Parathyroid adenoma (tissue), 2 donors: ENCODE data around the gene PRPF19.

ENCODE experiments used
- H2AFZ ChIP-seq: fragments of 300-600 bp; sonication (generic); one replicate; pipeline ENCODE4 v1.7.0; 2017; ENCODE audit warnings: antibody characterized with exemption, mild to moderate bottlenecking
- H3K27ac ChIP-seq: fragments of 300-600 bp; sonication (generic); one replicate; pipeline ENCODE4 v1.7.0; 2017
- H3K27me3 ChIP-seq: fragments of 300-600 bp; sonication (generic); one replicate; pipeline ENCODE4 v1.7.0; 2017; ENCODE audit warnings: low read length; ENCODE audit not compliant: control insufficient read depth, insufficient read depth
- H3K36me3 ChIP-seq: fragments of 300-600 bp; sonication (generic); one replicate; pipeline ENCODE4 v1.7.0; 2017; ENCODE audit warnings: low read length; ENCODE audit not compliant: control insufficient read depth, insufficient read depth
- H3K4me1 ChIP-seq: fragments of 300-600 bp; sonication (generic); one replicate; pipeline ENCODE4 v1.7.0; 2017; ENCODE audit warnings: control low read depth
- H3K4me2 ChIP-seq: fragments of 300-600 bp; sonication (generic); one replicate; pipeline ENCODE4 v1.7.0; 2017; ENCODE audit warnings: low read length
- H3K4me3 ChIP-seq: fragments of 300-600 bp; sonication (generic); one replicate; pipeline ENCODE4 v1.7.0; 2017; ENCODE audit warnings: low read depth, low read length
- H3K79me2 ChIP-seq: fragments of 300-600 bp; sonication (generic); one replicate; pipeline ENCODE4 v1.7.0; 2017; ENCODE audit warnings: control low read depth
- H3K9ac ChIP-seq: fragments of 300-600 bp; sonication (generic); one replicate; pipeline ENCODE4 v1.7.0; 2017; ENCODE audit warnings: mild to moderate bottlenecking
- H3K9me3 ChIP-seq: fragments of 300-600 bp; sonication (generic); one replicate; pipeline ENCODE4 v1.7.0; 2017; ENCODE audit warnings: low read length; ENCODE audit not compliant: control insufficient read depth
- TF ChIP-seq, protein P1 (sequence below): fragments of 300-600 bp; sonication (generic); IDR thresholded peaks from one replicate; pipeline ENCODE4 v1.7.0; 2017; ENCODE audit warnings: antibody characterized with exemption, mild to moderate bottlenecking
- donor health status: primary hyperparathyroidism.

The PRPF19 gene

DNA sequence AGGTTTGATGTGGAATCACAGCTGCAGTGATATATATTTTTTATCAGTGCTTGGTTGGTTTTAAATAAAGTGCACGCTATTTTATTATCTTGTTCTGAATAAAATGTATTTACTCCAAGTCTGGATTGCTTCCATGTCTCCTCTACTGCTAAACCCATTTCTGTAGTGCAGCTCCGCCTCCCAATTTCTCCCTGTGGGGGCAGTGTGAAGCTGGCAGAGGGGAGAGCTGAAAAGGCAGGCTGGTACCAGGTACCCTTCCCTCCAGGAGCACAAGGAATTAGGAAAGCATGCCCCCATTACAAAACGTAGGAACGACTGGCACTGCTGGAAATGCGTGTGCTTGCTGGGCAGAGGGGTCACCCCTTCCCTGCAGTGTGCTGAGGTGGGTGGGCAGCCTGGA is 16.9 kb upstream of the PRPF19 start:
- no peak overlapping the region for H3K9ac ChIP-seq
- H3K4me3 ChIP-seq, result no peak overlapping the region
- H3K4me2 ChIP-seq, result no peak overlapping the region
- H2AFZ ChIP-seq, result no peak overlapping the region
- H3K27me3 ChIP-seq, result no peaks in the 10 kb centered on the region
- no peaks in the 10 kb centered on the region for H3K4me1 ChIP-seq
- no peaks in the 10 kb centered on the region for H3K36me3 ChIP-seq
- TF ChIP-seq, protein P1, sequence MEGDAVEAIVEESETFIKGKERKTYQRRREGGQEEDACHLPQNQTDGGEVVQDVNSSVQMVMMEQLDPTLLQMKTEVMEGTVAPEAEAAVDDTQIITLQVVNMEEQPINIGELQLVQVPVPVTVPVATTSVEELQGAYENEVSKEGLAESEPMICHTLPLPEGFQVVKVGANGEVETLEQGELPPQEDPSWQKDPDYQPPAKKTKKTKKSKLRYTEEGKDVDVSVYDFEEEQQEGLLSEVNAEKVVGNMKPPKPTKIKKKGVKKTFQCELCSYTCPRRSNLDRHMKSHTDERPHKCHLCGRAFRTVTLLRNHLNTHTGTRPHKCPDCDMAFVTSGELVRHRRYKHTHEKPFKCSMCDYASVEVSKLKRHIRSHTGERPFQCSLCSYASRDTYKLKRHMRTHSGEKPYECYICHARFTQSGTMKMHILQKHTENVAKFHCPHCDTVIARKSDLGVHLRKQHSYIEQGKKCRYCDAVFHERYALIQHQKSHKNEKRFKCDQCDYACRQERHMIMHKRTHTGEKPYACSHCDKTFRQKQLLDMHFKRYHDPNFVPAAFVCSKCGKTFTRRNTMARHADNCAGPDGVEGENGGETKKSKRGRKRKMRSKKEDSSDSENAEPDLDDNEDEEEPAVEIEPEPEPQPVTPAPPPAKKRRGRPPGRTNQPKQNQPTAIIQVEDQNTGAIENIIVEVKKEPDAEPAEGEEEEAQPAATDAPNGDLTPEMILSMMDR, result no peak
- no peak overlapping the region for H3K27ac ChIP-seq
- no peaks in the 10 kb centered on the region for H3K9me3 ChIP-seq
- no peaks in the 10 kb centered on the region for H3K79me2 ChIP-seq

DNA sequence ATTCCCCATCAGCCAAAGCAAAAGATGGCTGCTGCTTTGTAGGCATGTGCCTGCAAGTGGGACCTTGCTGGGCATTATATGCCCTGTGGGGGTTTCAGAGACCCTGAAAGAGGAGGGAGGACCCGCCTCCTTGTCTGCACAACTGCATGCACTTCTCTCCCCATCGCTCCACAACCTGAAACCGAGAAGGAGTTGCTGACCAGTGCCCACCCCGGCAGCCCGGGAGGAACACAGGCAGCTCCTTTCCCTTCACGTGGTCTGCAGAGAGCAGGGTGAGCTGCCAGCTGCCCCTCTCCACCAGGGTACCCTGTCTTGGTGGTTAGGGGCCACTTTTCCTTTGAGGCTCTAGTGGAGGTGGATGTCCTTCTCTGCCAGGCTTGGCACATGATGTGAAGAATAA is 16.5 kb upstream of the PRPF19 start:
- TF ChIP-seq, protein P1, result no peak
- no peaks in the 10 kb centered on the region for H3K9me3 ChIP-seq
- H3K4me2 ChIP-seq, result no peak overlapping the region
- H3K4me1 ChIP-seq, result no peaks in the 10 kb centered on the region
- no peak overlapping the region for H3K4me3 ChIP-seq
- H3K27ac ChIP-seq, result no peak overlapping the region
- H2AFZ ChIP-seq, result no peak overlapping the region
- H3K9ac ChIP-seq, result no peak overlapping the region
- H3K36me3 ChIP-seq, result no peaks in the 10 kb centered on the region
- H3K27me3 ChIP-seq, result no peaks in the 10 kb centered on the region
- no peaks in the 10 kb centered on the region for H3K79me2 ChIP-seq

DNA sequence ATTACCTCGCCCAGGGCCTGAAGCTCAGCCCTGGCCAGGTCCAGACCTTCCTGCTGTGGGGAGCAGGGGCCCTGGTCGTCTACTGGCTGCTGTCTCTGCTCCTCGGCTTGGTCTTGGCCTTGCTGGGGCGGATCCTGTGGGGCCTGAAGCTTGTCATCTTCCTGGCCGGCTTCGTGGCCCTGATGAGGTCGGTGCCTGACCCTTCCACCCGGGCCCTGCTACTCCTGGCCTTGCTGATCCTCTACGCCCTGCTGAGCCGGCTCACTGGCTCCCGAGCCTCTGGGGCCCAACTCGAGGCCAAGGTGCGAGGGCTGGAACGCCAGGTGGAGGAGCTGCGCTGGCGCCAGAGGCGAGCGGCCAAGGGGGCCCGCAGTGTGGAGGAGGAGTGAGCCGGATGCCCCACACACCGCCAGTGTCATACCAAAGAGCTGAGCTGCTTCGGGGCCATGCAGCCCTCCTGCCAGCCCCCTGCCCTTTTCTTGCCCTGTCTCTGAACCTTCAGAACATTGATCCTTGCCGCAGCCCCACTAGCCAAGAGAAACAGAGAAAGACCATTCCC is 15.5 kb upstream of the PRPF19 start:
- Histone ChIP-seq H3K9ac (no peak overlapping the region), H3K4me1 (no peaks in the 10 kb centered on the region), H3K79me2 (no peaks in the 10 kb centered on the region), H2AFZ (no peak overlapping the region), H3K27me3 (no peaks in the 10 kb centered on the region), H3K4me2 (no peak overlapping the region), H3K9me3 (no peaks in the 10 kb centered on the region), H3K4me3 (no peak overlapping the region), H3K36me3 (no peaks in the 10 kb centered on the region), H3K27ac (no peak overlapping the region)
- TF ChIP-seq, protein P1, result no peak

DNA sequence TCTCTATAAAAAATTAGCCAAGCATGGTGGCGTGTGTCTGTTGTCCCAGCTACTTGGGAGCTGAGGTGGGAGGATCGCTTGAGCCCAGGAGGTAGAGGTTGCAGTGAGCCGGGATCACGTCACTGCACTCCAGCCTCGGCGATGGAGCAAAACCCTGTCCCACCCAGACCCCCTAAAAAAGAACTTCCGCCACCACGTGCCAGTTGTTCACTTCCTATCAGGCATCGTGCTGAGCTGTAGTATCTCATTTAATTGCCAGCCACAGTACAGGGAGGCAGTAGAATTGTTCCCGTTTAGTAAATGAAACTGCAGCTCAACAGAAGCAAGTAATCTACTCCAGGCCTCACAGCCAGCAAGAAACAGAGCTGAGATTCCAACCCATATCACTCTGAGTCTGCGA is 14.9 kb upstream of the PRPF19 start:
- H3K4me2 ChIP-seq, result no peak overlapping the region
- no peak overlapping the region for H2AFZ ChIP-seq
- H3K4me3 ChIP-seq, result no peak overlapping the region
- H3K9me3 ChIP-seq, result no peaks in the 10 kb centered on the region
- H3K27ac ChIP-seq, result no peak overlapping the region
- no peaks in the 10 kb centered on the region for H3K36me3 ChIP-seq
- no peaks in the 10 kb centered on the region for H3K4me1 ChIP-seq
- H3K27me3 ChIP-seq, result no peaks in the 10 kb centered on the region
- H3K9ac ChIP-seq, result no peak overlapping the region
- H3K79me2 ChIP-seq, result no peaks in the 10 kb centered on the region
- TF ChIP-seq, protein P1, result no peak

DNA sequence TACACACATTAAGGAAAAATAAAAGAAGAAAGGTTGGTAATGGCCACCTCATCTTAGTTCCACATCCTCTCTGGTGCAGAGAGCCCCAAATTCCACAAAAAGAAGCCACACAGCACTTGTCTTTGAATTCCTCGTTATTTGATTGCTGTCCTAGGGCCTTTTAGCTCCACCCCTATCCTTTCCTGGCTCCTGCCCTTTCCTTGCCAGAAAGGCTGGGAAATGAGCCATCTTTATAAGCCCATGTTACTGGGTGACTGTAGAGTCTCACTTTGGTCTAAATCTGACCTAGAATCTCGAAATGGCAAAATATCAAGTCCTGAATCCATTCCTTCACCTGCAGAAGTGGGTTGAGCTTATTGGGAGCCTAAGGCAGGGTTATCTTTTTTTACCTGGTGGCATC is 13.6 kb upstream of the PRPF19 start:
- Histone ChIP-seq H3K4me3 (no peak overlapping the region), H3K27me3 (no peaks in the 10 kb centered on the region), H3K4me2 (no peak overlapping the region), H3K9ac (no peak overlapping the region), H3K4me1 (peaks cover 4% of the 10 kb centered on the region), H3K36me3 (no peaks in the 10 kb centered on the region), H2AFZ (no peak overlapping the region), H3K9me3 (no peaks in the 10 kb centered on the region), H3K79me2 (no peaks in the 10 kb centered on the region), H3K27ac (no peak overlapping the region)
- TF ChIP-seq, protein P1, result no peak
